PC-9 (cell line): ENCODE data around the gene SSR4. TPM values are rescaled to one million over a fixed set of nuclear protein-coding genes. Genes with fewer than 3 reads are reported as not detected.

Experiments
- BruUV-seq: library from RNA; stranded (reverse); fragments of 400-500 nt; replicated peaks from 2 replicates; lab custom pipeline; 2021; lab: Mats Ljungman, UMichigan
- CTCF ChIA-PET: fragments of 300-600 bp; sonication (Branson Sonifier 250); formaldehyde crosslinking; loops from one replicate; lab custom pipeline; 2022; ENCODE audit warnings: antibody characterized with exemption; lab: Charles Lee
- POLR2A ChIA-PET: fragments of 300-600 bp; sonication (Branson Sonifier 250); formaldehyde crosslinking; loops from one replicate; lab custom pipeline; 2022; ENCODE audit warnings: antibody characterized with exemption; ENCODE audit not compliant: unreplicated experiment; lab: Charles Lee
- DNase-seq, 2 experiments: peaks; one replicate each; pipeline versions ENCODE4 v3.0.0 to v3.0.0-alpha.2; 2015 to 2022; ENCODE audit warnings: mixed read lengths in 1 of 2
- H2AFZ ChIP-seq: fragments of 200-600 bp; sonication (generic); 2 replicates; pipeline ENCODE4 v1.8.1; 2017; ENCODE audit warnings: antibody characterized with exemption
- H3F3A ChIP-seq: fragments of 200-600 bp; sonication (generic); 2 replicates; pipeline ENCODE4 v1.8.1; 2017; ENCODE audit warnings: antibody characterized with exemption, mild to moderate bottlenecking, low read depth; ENCODE audit not compliant: insufficient read depth
- H3K27ac ChIP-seq: fragments of 200-600 bp; sonication (generic); 2 replicates; pipeline ENCODE4 v1.6.1; 2016; ENCODE audit warnings: mixed run types
- H3K27me3 ChIP-seq: fragments of 200-600 bp; sonication (generic); 2 replicates; pipeline ENCODE4 v1.6.1; 2016; ENCODE audit warnings: low read depth, mixed run types; ENCODE audit not compliant: insufficient read depth
- H3K36me3 ChIP-seq: fragments of 200-600 bp; sonication (generic); 2 replicates; pipeline ENCODE4 v1.6.1; 2016; ENCODE audit warnings: low read depth, mixed run types
- H3K4me1 ChIP-seq: fragments of 200-600 bp; sonication (generic); replicated peaks from 2 replicates; pipeline ENCODE4 v1.6.1; 2016; ENCODE audit warnings: mixed run types; ENCODE audit not compliant: insufficient read depth
- H3K4me2 ChIP-seq: fragments of 200-600 bp; sonication (generic); 2 replicates; pipeline ENCODE4 v1.6.1; 2017; ENCODE audit warnings: mixed run types
- H3K4me3 ChIP-seq: fragments of 200-600 bp; sonication (generic); 2 replicates; pipeline ENCODE4 v1.6.1; 2016; ENCODE audit warnings: mixed run types
- H3K79me2 ChIP-seq: fragments of 200-600 bp; sonication (generic); 2 replicates; pipeline ENCODE4 v1.6.1; 2017; ENCODE audit warnings: low read depth, mixed run types
- H3K9me2 ChIP-seq: fragments of 200-600 bp; sonication (generic); 2 replicates; pipeline ENCODE4 v1.8.1; 2017; ENCODE audit warnings: mild to moderate bottlenecking; ENCODE audit not compliant: insufficient read depth
- H3K9me3 ChIP-seq: fragments of 200-600 bp; sonication (generic); 2 replicates; pipeline ENCODE4 v1.8.1; 2016; ENCODE audit warnings: low read depth; ENCODE audit not compliant: insufficient read depth
- H4K20me1 ChIP-seq: fragments of 200-600 bp; sonication (generic); 2 replicates; pipeline ENCODE4 v1.8.1; 2017; ENCODE audit not compliant: insufficient read depth
- CTCF ChIP-seq: fragments of 200-600 bp; sonication (generic); conservative IDR thresholded peaks from 2 replicates; pipeline ENCODE4 v1.6.1; 2017; ENCODE audit warnings: mixed run types, antibody characterized with exemption, mild to moderate bottlenecking, moderate library complexity
- EZH2 ChIP-seq: fragments of 200-600 bp; sonication (generic); IDR thresholded peaks from 2 replicates; pipeline ENCODE4 v1.8.0; 2017; ENCODE audit warnings: antibody characterized with exemption, low read depth
- intact Hi-C: fragments of 100-400 bp; cut with micrococcal nuclease; formaldehyde crosslinking; loops from one replicate; pipeline ENCODE4 v1.10.0; 2022; ENCODE audit not compliant: unreplicated experiment
- total RNA-seq: library from RNA; stranded (reverse); gene quantifications from 2 replicates; pipeline ENCODE4 v1.2.3, GENCODE V29; 2021

Gene SSR4
- total RNA-seq, 1 experiment from 2014 or later: 223 TPM

DNA sequence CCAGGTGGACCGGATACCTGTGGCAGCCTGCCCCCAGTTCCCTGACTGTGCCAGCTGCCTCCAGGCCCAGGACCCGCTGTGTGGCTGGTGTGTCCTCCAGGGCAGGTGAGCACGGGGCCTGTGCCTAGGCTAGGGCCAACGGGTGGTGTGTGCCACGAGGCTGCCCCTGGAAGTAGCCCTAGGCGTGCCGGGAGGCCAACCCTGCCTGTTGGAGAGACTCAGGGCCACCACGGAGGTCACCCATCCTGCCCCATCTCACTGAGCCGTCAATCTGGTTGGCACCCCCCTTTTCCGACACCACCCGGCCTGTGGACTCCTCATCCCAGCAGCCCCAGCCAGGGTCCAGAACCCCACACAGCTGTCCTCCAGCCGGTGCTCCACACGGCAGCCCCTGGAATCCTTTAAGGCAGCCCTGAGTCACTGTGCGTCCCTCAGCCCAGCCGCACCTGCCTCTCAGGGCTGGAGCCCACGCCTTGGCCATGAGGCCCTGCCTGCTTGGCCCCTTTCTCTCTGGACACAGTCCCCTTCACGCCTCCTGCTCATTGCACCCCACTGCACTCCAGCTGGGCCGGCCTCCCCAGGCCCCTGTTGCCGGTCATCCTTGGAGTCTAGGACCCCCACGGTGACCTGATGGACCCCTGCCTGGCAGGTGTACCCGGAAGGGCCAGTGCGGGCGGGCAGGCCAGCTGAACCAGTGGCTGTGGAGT is 25.2 kb upstream of the SSR4 start:
- H3F3A ChIP-seq: no peaks in the 10 kb centered on the region
- TF ChIP-seq EZH2 (no peak), CTCF (no peak)
- no peaks in the 10 kb centered on the region for H3K9me3 ChIP-seq
- H3K4me3 ChIP-seq: no peak overlapping the region
- intact Hi-C loops: loop anchor here (5.0 kb wide), 1 partner anchor 763 kb away; no protein-coding TSS in a partner anchor
- ChIA-PET CTCF (no interaction called here), POLR2A (no interaction called here)
- peaks cover 6% of the 10 kb centered on the region; the same call in 1 of the 2 replicates for H3K4me1 ChIP-seq
- H3K4me2 ChIP-seq: no peak overlapping the region
- no peaks in the 10 kb centered on the region for H3K36me3 ChIP-seq
- no peaks in the 10 kb centered on the region for H3K27me3 ChIP-seq
- DNase-seq: no peak
- no peaks in the 10 kb centered on the region for H3K9me2 ChIP-seq
- H3K27ac ChIP-seq: no peak overlapping the region
- H4K20me1 ChIP-seq: no peaks in the 10 kb centered on the region
- BruUV-seq: no TSS peak
- no peak overlapping the region for H2AFZ ChIP-seq
- H3K79me2 ChIP-seq: no peaks in the 10 kb centered on the region

DNA sequence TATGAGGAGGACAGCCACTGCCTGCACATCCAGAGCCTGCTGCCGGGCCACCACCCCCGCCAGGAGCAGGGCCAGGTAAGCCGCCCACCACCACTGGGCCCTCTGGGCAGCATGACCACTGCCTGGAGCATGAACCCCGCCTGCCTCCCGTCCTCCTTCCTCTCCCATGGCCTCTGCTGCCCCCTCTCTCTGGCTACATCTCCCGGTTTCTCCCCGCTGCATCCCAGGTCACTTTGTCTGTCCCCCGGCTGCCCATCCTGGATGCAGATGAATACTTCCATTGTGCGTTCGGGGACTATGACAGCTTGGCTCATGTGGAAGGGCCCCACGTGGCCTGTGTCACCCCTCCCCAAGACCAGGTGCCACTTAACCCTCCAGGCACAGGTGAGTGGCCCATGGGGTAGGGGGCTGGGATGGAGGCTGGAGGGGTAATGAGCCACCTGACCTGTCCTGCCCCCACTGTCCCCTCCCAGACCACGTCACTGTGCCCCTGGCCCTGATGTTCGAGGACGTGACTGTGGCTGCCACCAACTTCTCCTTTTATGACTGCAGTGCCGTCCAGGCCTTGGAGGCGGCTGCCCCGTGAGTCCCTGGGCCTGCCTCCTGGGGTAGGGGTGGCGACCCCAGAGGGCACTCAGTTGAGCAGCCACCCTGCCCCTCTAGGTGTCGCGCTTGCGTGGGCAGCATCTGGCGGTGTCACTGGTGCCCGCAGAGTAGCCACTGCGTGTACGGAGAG is 24.4 kb upstream of the SSR4 start:
- no peaks in the 10 kb centered on the region for H3K79me2 ChIP-seq
- TF ChIP-seq EZH2 (no peak), CTCF (no peak)
- DNase-seq: no peak
- H3K4me1 ChIP-seq: peaks cover 4% of the 10 kb centered on the region; the same call in 1 of the 2 replicates
- intact Hi-C loops: loop anchor here (5.0 kb wide), 1 partner anchor 762 kb away; no protein-coding TSS in a partner anchor
- no peaks in the 10 kb centered on the region for H4K20me1 ChIP-seq
- H3K9me2 ChIP-seq: no peaks in the 10 kb centered on the region
- no peaks in the 10 kb centered on the region for H3K27me3 ChIP-seq
- H3K4me2 ChIP-seq: no peak overlapping the region
- no peak overlapping the region for H2AFZ ChIP-seq
- H3K27ac ChIP-seq: no peak overlapping the region
- ChIA-PET POLR2A (no interaction called here), CTCF (no interaction called here)
- BruUV-seq: no TSS peak
- no peaks in the 10 kb centered on the region for H3K36me3 ChIP-seq
- H3K4me3 ChIP-seq: no peak overlapping the region
- H3F3A ChIP-seq: no peaks in the 10 kb centered on the region
- no peaks in the 10 kb centered on the region for H3K9me3 ChIP-seq

DNA sequence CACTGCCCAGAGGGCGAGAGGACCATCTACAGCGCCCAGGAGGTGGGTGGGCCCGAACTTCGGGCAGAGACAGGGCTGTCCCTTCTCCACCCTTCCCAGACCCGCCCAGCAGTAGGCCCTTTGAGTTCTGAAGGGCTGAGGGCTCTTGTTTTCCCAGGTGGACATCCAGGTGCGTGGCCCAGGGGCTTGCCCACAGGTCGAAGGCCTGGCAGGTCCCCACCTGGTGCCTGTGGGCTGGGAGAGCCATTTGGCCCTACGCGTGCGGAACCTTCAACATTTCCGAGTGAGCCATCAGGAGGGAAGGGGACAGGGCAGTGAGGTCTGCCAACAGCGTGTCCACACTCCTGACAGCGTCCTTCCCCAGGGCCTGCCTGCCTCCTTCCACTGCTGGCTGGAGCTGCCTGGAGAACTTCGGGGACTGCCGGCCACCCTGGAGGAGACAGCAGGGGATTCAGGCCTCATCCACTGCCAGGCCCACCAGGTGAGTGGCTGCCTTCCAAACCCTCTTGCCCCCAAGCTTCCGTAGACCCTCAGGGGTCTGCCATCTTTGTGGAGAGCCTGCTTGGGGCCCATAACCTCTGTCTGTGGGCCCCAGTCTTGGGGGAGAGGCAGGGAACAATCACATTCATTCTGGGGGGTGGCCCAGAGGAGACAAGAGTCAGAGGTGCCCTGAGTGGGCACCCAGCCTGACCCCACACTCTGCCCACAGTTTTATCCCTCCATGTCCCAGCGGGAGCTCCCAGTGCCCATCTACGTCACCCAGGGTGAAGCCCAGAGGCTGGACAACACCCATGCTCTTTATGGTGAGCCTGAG is 23.7 kb upstream of the SSR4 start:
- Histone ChIP-seq H3K36me3 (no peaks in the 10 kb centered on the region), H2AFZ (no peak overlapping the region), H4K20me1 (no peaks in the 10 kb centered on the region), H3K4me1 (peaks cover under 1% of the 10 kb centered on the region; the same call in 1 of the 2 replicates), H3K27me3 (no peaks in the 10 kb centered on the region), H3K79me2 (no peaks in the 10 kb centered on the region), H3K9me2 (no peaks in the 10 kb centered on the region), H3K27ac (no peak overlapping the region), H3F3A (no peaks in the 10 kb centered on the region), H3K9me3 (no peaks in the 10 kb centered on the region), H3K4me2 (no peak overlapping the region), H3K4me3 (no peak overlapping the region)
- TF ChIP-seq EZH2 (no peak), CTCF (no peak)
- intact Hi-C loops: no loop called here
- no peak for DNase-seq
- ChIA-PET CTCF (no interaction called here), POLR2A (no interaction called here)
- BruUV-seq: no TSS peak
